OCI-M1 (cell line): ENCODE data around the gene RAB4B.
"Not testable (repeated sequence)": the region's sequence is repeated elsewhere in the genome, so short reads cannot be mapped to it uniquely, and the experiment has no call there.

Experiments
- DNase-seq: peaks from one replicate; lab custom pipeline; 2025; lab: John Stamatoyannopoulos, UW

Gene RAB4B

DNA sequence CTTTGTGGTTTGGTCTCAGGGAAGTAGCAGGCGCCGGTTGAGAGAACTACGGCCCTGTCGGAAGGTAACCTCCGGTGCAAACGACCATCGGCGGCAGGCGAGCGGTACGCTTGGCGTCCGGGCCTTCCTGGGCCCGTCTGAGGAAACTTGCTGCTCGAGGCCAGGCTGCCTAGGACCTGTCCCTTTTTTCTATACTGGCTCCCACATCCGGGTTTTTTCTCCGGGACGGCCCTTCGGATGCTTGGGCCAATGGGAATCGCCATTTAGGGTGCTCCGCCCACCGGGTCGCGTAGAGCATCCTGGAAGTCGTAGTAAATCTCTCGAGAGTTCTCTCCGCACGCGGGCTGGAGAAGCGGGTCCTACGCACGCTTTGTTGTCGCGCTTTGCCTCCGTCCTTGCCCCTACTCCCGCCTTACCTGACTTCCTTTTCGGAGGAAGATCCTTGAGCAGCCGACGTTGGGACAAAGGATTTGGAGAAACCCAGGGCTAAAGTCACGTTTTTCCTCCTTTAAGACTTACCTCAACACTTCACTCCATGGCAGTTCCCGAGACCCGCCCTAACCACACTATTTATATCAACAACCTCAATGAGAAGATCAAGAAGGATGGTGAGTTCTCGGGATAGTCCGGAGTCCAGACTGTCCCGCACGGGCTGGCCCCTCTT, 27.0 kb upstream of the RAB4B start, which contains the start of gene SNRPA:
Gene SNRPA (plus strand): TSS at position 330 of the 664 bp plus-strand sequence. CDS start 206 bp downstream, at position 536.
- DNase-seq, result peak; percentile 99

GRCh38 chr19:40752257-40752781, 25.7 kb upstream of the RAB4B start:
- no peak for DNase-seq

- no peak for DNase-seq
Observed at GRCh38 chr19:40754611-40755247, 23.3 kb upstream of the RAB4B start.

DNA sequence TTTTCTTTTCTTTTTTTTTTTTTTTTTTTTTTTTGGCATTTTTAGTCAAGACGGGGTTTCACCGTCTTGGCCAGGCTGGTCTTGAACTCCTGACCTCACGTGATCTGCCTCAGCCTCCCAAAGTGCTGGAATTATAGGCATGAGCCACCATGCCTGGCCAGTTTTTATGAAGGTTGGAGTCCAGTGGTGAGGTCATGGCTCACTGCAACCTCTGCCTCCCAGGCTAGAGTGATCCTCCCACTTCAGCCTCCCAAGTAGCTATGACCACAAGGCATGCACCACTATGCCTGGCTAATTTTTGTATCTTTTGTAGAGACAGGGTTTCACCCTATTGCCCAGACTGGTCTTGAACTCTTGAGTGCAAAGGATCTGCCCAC, 22.8 kb upstream of the RAB4B start:
- DNase-seq, result no peak

DNA sequence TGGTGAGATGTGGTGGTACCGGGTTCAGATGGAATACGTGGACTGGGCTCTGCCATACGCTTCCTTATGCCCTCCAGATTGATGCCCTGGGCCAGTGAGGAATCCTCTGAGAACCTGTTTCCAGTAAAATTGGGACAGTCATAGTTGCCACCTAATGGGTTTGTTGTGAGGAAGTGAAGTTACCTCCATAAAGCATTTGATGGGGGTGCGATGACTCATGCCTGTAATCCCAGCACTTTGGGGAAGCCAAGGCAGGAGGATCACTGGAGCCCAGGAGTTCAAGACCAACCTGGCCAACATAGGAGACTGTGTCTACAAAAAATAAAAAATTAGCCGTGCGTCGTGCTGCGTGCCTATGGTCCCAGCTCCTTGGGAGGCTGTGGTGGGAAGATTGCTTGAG, 22.3 kb upstream of the RAB4B start:
- DNase-seq, result no peak

DNA sequence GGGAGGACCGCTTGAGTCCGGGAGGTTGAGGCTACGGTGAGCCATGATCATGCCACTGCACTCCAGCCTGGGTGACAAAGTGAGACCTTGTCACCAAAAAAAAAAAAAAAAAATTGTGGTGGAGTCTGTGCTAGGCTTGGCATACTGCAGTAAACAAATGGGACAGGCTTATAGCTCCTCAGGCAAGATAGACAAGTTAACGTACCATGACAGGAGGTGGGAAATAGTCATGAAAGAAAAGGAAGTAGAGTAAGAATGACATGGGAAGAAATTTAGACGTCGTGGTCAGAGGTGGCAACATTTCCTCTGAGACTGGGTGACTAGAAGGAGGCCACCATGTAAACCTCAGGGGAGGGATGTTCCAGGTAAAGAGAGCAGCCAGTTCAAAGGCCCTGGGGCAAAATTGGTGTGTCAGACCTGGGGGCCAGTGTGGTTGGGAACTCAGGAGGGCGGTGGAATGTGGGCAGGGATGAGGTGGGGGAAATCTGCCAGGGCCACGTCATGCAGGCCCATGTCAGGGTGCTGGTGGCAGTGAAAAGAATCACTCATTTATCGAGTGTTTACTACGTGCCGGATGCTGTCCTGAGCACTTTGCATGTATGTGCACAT, 21.4 kb upstream of the RAB4B start:
- DNase-seq, result no peak

DNA sequence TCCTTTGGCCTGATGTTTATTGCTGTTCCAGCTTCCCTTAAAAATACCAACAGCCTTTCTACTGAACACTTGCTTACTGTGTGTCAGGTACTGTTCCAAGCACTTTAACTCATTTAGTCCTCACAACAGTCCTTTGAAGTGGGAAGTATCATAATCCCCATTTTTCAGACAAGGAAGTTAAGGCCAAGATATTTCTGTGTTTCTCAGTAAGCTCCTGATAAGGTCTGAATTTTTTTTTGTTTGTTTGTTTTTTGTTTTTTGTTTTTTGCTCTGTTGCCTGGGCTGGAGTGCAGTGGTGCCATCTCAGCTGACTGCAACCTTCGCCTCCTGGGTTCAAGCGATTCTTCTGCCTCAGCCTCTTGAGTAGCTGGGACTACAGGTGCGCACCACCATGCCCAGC, 19.6 kb upstream of the RAB4B start:
- DNase-seq, result no peak

GRCh38 chr19:40759352-40759751, 18.7 kb upstream of the RAB4B start:
- DNase-seq, result no peak

DNA sequence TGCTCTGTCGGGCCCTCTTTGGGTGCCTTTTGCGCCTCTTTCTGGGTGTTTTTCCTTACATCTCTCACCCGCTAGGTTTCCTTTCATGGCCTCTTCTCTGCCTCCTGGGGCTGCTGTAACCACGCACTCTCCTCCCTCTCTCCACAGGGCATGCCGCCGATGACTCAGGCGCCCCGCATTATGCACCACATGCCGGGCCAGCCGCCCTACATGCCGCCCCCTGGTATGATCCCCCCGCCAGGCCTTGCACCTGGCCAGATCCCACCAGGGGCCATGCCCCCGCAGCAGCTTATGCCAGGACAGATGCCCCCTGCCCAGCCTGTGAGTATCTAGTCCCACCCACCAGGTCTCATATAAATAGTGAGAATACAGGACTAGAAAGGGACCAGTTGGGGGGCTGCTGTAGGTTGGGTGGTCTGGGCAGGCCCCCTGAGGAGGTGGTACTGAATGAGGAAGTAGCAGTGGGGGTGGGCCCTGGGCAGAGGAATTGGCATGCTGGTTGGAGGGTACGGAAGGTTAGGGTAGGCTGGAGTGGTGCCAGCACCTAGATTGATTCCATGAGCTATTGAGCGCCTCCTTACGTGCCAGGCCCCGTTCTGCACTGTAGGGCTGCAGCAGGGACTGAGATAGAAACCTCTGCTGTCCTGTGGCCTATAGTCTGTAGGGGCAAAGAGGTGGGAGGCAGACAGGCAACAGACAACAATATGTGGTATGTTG, 15.1 kb upstream of the RAB4B start:
- DNase-seq, result no peak

DNA sequence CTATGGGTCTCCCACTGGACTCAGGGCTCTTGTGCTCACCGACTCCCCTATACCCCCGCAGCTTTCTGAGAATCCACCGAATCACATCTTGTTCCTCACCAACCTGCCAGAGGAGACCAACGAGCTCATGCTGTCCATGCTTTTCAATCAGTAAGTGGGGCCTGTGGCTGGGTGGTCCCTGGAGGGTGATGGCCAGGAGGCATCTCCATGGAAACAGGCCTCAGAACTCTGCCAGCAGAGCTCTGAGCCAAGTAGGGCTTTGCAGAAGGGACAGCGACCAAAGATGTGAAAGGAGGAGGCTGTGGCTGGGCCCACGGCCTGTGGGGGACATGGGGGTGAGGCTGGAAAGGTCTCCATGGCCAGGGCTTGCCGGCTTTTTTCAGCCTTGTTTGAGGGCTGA, 14.5 kb upstream of the RAB4B start:
- DNase-seq, result no peak

DNA sequence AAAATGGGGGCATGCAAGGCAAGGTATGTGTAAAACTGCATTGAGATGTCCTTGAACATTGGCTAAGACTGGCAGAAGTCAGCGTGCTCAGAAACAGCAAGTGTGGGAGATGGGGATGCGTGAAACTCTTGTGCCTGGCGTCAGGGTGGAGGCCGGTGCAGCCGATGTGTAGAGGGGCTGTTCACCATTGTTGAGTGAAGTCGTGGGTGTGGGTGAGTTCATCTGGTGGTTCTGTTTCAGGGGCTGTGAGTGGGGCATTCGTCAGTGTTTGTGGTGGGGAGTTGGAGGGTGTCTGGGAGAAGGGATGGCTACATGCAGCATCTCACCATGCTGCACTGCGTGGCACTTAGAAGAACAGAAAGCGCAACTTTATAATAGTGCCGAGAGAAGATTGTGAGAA, 14.1 kb upstream of the RAB4B start:
- no peak for DNase-seq

- not testable (repeated sequence) for DNase-seq
Observed at GRCh38 chr19:40766385-40766784, 11.7 kb upstream of the RAB4B start.

GRCh38 chr19:40768869-40769268, 9.2 kb upstream of the RAB4B start:
- DNase-seq, result no peak

- peak; percentile 63 for DNase-seq
Observed at GRCh38 chr19:40771101-40771862, 6.8 kb upstream of the RAB4B start.

- DNase-seq, result no peak
Observed at GRCh38 chr19:40774916-40775631, 3.0 kb upstream of the RAB4B start, which contains the start of gene MIA. MIA (plus strand) TSS chr19:40775521; CDS start chr19:40775543, 22 bp downstream.

DNA sequence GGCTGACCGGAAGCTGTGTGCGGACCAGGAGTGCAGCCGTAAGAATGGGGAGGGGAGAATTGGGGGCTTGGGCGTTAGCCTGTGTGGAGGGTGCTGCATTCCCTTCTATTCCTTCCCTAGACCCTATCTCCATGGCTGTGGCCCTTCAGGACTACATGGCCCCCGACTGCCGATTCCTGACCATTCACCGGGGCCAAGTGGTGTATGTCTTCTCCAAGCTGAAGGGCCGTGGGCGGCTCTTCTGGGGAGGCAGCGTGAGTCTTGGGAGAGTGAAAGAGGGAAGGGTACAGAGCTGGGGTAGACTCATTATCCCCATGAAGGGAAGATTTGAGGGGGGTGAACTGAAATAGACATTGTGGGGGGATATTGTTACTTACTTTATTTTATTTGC, 2.4 kb upstream of the RAB4B start:
- no peak for DNase-seq

DNA sequence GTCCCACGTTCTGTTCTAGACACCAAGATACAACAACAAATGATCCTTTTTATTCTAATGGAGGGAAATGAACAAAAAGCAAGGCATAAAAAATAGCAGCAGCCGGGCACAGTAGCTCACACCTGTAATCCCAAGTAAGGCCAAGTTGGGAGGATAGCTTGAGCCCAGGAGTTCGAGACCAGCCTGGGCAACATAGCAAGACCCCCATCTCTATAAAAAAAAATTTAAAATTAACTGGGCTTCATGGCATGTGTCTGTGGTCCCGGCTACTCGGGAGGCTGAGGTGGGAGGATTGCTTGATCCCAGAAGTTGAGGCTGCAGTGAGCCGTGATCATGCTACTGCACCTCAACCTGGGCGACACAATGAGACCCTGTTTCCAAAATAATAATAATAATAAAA, 1.7 kb upstream of the RAB4B start:
- DNase-seq, result no peak

DNA sequence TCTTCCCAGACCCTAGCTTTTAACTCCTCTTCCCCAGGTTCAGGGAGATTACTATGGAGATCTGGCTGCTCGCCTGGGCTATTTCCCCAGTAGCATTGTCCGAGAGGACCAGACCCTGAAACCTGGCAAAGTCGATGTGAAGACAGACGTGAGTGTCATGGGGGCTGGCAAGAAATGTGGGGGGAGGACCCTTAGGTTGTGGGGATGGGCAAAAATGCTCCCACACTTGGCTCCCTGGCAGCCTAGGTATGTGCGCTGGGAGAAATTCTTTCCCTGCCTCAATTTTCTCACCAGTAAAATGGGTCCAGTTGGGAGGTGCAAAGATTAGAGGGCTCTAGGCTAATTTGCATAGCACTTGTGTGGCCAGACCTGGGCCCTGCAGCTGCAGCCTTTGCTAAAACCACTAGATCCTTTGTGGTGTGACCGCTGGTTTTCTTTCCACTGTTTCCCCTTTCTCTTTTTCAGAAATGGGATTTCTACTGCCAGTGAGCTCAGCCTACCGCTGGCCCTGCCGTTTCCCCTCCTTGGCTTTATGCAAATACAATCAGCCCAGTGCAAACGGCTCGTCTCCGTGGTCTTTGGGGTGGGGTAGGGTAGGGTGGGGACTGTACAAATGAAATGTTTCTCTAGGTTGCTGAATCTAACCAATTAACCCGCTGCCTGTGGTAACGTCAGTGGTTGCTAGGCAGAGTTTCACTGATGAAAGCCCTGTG, 959 bp upstream of the RAB4B start:
- DNase-seq, result peak; percentile 99

DNA sequence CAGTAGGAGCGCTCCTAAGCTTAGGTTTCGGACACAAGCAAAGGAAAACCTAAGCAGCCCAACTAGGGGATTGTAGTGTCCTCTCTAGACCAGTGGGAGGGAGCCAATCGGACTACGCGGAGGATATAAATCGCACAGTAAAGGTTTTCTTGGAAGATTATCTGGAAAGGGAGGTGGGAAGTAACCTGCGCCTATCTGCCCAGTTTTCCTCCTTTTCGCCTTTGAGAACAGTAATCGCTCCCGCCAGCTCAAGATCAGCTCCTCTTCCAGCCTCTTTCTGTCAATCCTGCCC, 456 bp upstream of the RAB4B start:
- no peak for DNase-seq

DNA sequence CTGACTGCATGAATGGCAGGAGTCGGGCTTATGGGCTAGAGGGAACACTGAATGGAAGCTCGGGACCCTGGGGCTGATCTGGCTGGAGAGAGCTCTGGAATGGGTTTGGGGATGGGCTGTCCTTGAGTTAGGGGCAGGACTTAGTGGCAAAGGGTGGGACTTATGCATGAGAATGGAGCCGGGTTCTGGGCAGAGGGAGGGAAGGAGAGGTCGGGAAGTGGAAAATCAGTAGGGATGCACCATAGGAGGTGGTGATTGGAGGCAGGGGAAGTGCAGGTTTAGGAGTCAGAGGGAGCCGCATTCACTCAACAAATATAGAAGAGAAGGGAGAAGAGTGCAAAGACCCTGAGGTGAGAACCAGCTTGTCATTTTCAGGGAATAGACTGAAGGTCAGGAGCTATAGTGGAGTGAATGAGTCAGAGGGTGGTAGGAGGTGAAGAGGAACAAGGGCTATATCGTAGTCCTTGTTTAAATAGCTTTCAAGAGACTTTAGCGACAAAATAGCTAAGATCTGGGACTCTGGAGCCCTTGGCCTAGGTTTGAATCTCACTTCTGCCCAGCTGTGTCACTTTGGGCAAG, 748 bp downstream of the RAB4B start:
- DNase-seq, result peak; percentile 77
